Testis (tissue), 3 donors: Measurements from ENCODE around the gene IL2RG. TPM values are rescaled to one million over a fixed set of nuclear protein-coding genes. Genes with fewer than 3 reads are reported as not detected.

Source experiments
- DNase-seq: peaks from one replicate; pipeline ENCODE4 v3.0.0-alpha.2; 2019
- H3K27ac ChIP-seq, 2 donors: fragments of 200-600 bp; sonication (generic); one replicate each; pipeline ENCODE4 v1.5.1; 2019
- H3K27me3 ChIP-seq: fragments of 200-600 bp; sonication (generic); one replicate; pipeline ENCODE4 v1.5.1; 2019
- H3K36me3 ChIP-seq: fragments of 200-600 bp; sonication (generic); one replicate; pipeline ENCODE4 v1.5.1; 2017; ENCODE audit warnings: low read depth; ENCODE audit errors: missing control alignments
- H3K4me1 ChIP-seq: fragments of 200-600 bp; sonication (generic); one replicate; pipeline ENCODE4 v1.5.1; 2019
- H3K4me3 ChIP-seq, 2 donors: fragments of 200-600 bp; sonication (generic); one replicate each; pipeline ENCODE4 v1.5.1; 2017 to 2019
- H3K9me3 ChIP-seq: fragments of 200-600 bp; sonication (generic); one replicate; pipeline ENCODE4 v1.5.1; 2017
- POLR2A ChIP-seq: fragments of 450-650 bp; IDR thresholded peaks from one replicate; pipeline ENCODE4 v1.6.1; 2017; ENCODE audit warnings: antibody characterized with exemption, mild to moderate bottlenecking, moderate library complexity
- WGBS, 2 donors: methylation state at CpG; one replicate each; pipeline ENCODE4 v1.1.5; 2018; 5-methylcytosine and 5-hydroxymethylcytosine counted together
- intact Hi-C: fragments of 100-400 bp; cut with DNase I; formaldehyde crosslinking; loops from one replicate; pipeline ENCODE4 v1.15.1; 2023; ENCODE audit warnings: low total_unique reads
- polyA plus RNA-seq: library from polyadenylated mRNA; stranded (reverse); fragments of 350-450 nt; fragmentation: Illumina TruSeq; extraction: RNeasy Lipid Tissue Mini Kit (QIAGEN cat#74804); gene quantifications from one replicate; pipeline ENCODE4 v1.2.3, GENCODE V29; 2014; ENCODE audit warnings: low read depth, low replicate concordance; ENCODE audit not compliant: insufficient read depth
- total RNA-seq, 2 donors: library from RNA; depleted of rRNA; stranded (reverse); fragments of >200 nt; gene quantifications; one replicate each; pipeline ENCODE4 v1.2.3, GENCODE V29; 2016
- TF ChIP-seq, protein P1 (sequence below), 3 experiments: fragments of 450-650 bp in 2 of 3; fragments of 200-600 bp in 1 of 3; sonication (generic) in 1 of 3; IDR thresholded peaks; one replicate each; pipeline ENCODE4 v1.5.1; 2016 to 2019; ENCODE audit warnings: antibody characterized with exemption in 3 of 3, mild to moderate bottlenecking in 2 of 3, moderate library complexity in 1 of 3

The IL2RG gene
- total and polyA plus RNA-seq, 3 donors from 2014 or later = 1.7 to 7.7 (median 6.8) TPM

GRCh38 chrX:71095981-71096759, 15.2 kb downstream of the IL2RG start:
- no peaks in the 10 kb centered on the region for H3K9me3 ChIP-seq
- no peak for DNase-seq
- no peaks in the 10 kb centered on the region for H3K27me3 ChIP-seq
- no peaks in the 10 kb centered on the region for H3K4me1 ChIP-seq
- intact Hi-C loops = no loop called here
- TF ChIP-seq, protein P1, sequence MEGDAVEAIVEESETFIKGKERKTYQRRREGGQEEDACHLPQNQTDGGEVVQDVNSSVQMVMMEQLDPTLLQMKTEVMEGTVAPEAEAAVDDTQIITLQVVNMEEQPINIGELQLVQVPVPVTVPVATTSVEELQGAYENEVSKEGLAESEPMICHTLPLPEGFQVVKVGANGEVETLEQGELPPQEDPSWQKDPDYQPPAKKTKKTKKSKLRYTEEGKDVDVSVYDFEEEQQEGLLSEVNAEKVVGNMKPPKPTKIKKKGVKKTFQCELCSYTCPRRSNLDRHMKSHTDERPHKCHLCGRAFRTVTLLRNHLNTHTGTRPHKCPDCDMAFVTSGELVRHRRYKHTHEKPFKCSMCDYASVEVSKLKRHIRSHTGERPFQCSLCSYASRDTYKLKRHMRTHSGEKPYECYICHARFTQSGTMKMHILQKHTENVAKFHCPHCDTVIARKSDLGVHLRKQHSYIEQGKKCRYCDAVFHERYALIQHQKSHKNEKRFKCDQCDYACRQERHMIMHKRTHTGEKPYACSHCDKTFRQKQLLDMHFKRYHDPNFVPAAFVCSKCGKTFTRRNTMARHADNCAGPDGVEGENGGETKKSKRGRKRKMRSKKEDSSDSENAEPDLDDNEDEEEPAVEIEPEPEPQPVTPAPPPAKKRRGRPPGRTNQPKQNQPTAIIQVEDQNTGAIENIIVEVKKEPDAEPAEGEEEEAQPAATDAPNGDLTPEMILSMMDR (IDR thresholded peaks at IDR 0.05) = no peak
- no peak for TF ChIP-seq POLR2A
- 1 to 2% methylated on average over 19 to 27 of the region's 46 CpGs for WGBS, 2 donors
- peak overlapping the region; percentile 65 to 74 for H3K27ac ChIP-seq
- peak overlapping the region; percentile 59 to 73 for H3K4me3 ChIP-seq
- no peaks in the 10 kb centered on the region for H3K36me3 ChIP-seq

GRCh38 chrX:71095555-71095980, 15.8 kb downstream of the IL2RG start, which contains the start of gene FOXO4:
Gene FOXO4 (plus strand): TSS chrX:71095851. CDS start chrX:71096529, 678 bp downstream.
- intact Hi-C loops = no loop called here
- peak within 1 kb of the TSS; percentile 65 to 74 for H3K27ac ChIP-seq
- no peak for TF ChIP-seq POLR2A
- TF ChIP-seq, protein P1 (IDR thresholded peaks at IDR 0.05) = no peak

DNA sequence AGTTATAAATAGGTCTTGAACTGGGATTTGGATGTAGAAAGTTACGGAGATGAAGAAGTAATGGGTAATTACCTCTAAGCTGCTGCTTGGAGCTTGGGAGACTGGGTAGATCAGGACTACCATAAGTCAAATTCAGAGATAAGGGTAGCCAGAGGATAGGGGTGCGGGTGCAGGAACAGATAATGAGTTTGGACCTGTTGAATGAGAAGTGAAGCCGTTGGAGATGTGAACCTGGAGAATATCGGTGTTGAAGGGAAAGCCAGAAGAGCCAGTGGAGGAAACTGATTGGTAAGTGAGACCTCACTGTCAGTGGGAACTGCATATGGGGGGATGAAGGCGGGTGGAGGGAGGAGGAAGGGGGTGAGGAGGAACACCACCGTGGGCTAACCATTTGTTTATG, 16.3 kb downstream of the IL2RG start:
- intact Hi-C loops = no loop called here
- WGBS, 2 donors = 16 to 20% methylated on average over 6 of the region's 6 CpGs
- H3K27ac ChIP-seq = peak overlapping the region in 1 of 2 donors; percentile 74

More at GRCh38 chrX:71095555-71095980, 15.8 kb downstream of the IL2RG start, which contains the start of gene FOXO4:
- WGBS, 2 donors = 0 to 1% methylated on average over 5 to 22 of the region's 29 CpGs
- Histone ChIP-seq H3K4me3 (peak within 1 kb of the TSS; percentile 59 to 73), H3K36me3 (no peaks in the 10 kb centered on the region), H3K27me3 (no peaks in the 10 kb centered on the region), H3K4me1 (no peaks in the 10 kb centered on the region), H3K9me3 (no peaks in the 10 kb centered on the region)
- DNase-seq = peak; percentile 96

GRCh38 chrX:71091263-71091662, 20.1 kb downstream of the IL2RG start:
- WGBS, 2 donors = 68 to 70% methylated on average over 5 of the region's 5 CpGs
- no peaks in the 10 kb centered on the region for H3K36me3 ChIP-seq
- no peak for TF ChIP-seq POLR2A
- TF ChIP-seq, protein P1 (IDR thresholded peaks at IDR 0.05) = no peak
- H3K4me1 ChIP-seq = no peaks in the 10 kb centered on the region
- H3K9me3 ChIP-seq = no peaks in the 10 kb centered on the region
- no peak for DNase-seq
- no peak overlapping the region for H3K27ac ChIP-seq
- H3K27me3 ChIP-seq = no peaks in the 10 kb centered on the region
- no peak overlapping the region for H3K4me3 ChIP-seq
- intact Hi-C loops = no loop called here

More for the DNA sequence above, 16.3 kb downstream of the IL2RG start:
- TF ChIP-seq, protein P1 (IDR thresholded peaks at IDR 0.05) = no peak
- no peak for TF ChIP-seq POLR2A
- H3K4me1 ChIP-seq = no peaks in the 10 kb centered on the region
- no peak for DNase-seq
- H3K36me3 ChIP-seq = no peaks in the 10 kb centered on the region
- peak overlapping the region; percentile 59 to 73 for H3K4me3 ChIP-seq
- H3K9me3 ChIP-seq = no peaks in the 10 kb centered on the region
- no peaks in the 10 kb centered on the region for H3K27me3 ChIP-seq
